Neural cell (in vitro differentiated cells): ENCODE measurements around the gene CWF19L2. TPM values are rescaled to one million over a fixed set of nuclear protein-coding genes. Genes with fewer than 3 reads are reported as not detected.

Experiments used
- H2AFZ ChIP-seq: fragments of 200-600, 300-800 bp; sonication (generic), shearing (Covaris generic); 2 replicates; pipeline ENCODE4 v1.6.0; 2014; ENCODE audit warnings: low read depth, mild to moderate bottlenecking, antibody characterized with exemption, low read length, moderate library complexity
- H3F3A ChIP-seq: fragments of 200-600 bp; shearing (Covaris generic); 2 replicates; pipeline ENCODE4 v1.6.1; 2016; ENCODE audit warnings: mild to moderate bottlenecking, moderate library complexity, mixed read lengths, antibody characterized with exemption, low read length; ENCODE audit not compliant: insufficient read depth, poor library complexity, severe bottlenecking
- H3K27ac ChIP-seq: fragments of 200-600, 300-800 bp; sonication (generic), shearing (Covaris generic); 2 replicates; pipeline ENCODE4 v1.5.1; 2014; ENCODE audit warnings: mild to moderate bottlenecking, low read length, moderate library complexity
- H3K27me3 ChIP-seq: fragments of 300-800, 200-600 bp; sonication (generic), shearing (Covaris generic); 2 replicates; pipeline ENCODE4 v1.6.0; 2014; ENCODE audit warnings: mild to moderate bottlenecking, low read depth, low read length, moderate library complexity; ENCODE audit not compliant: insufficient read depth
- H3K36me3 ChIP-seq: fragments of 300-800, 200-600 bp; sonication (generic), shearing (Covaris generic); 2 replicates; pipeline ENCODE4 v1.5.1; 2014; ENCODE audit warnings: mild to moderate bottlenecking, antibody characterized with exemption, low read length, moderate library complexity; ENCODE audit not compliant: insufficient read depth
- H3K4me2 ChIP-seq: fragments of 300-800, 200-600 bp; sonication (generic), shearing (Covaris generic); 2 replicates; pipeline ENCODE4 v1.6.0; 2014; ENCODE audit warnings: mild to moderate bottlenecking, low read length
- H3K4me3 ChIP-seq: fragments of 300-800, 200-600 bp; sonication (generic), shearing (Covaris generic); 2 replicates; pipeline ENCODE4 v1.5.1; 2014; ENCODE audit warnings: mild to moderate bottlenecking, low read length, moderate library complexity
- H3K79me2 ChIP-seq: fragments of 200-600 bp; shearing (Covaris generic); replicated peaks from 2 replicates; pipeline ENCODE4 v1.6.0; 2014; ENCODE audit warnings: mild to moderate bottlenecking, low read length, moderate library complexity; ENCODE audit not compliant: insufficient read depth
- H3K9ac ChIP-seq: fragments of 300-800, 200-600 bp; sonication (generic), shearing (Covaris generic); 2 replicates; pipeline ENCODE4 v1.6.1; 2016; ENCODE audit warnings: mild to moderate bottlenecking, low read length, mixed read lengths
- H3K9me2 ChIP-seq: fragments of 200-600 bp; shearing (Covaris generic); 2 replicates; pipeline ENCODE4 v1.6.1; 2016; ENCODE audit warnings: mild to moderate bottlenecking, low read length, mixed read lengths; ENCODE audit not compliant: insufficient read depth
- H3K9me3 ChIP-seq: fragments of 200-600, 300-800 bp; sonication (generic), shearing (Covaris generic); 2 replicates; pipeline ENCODE4 v1.6.1; 2016; ENCODE audit warnings: mild to moderate bottlenecking, mixed run types, low read length, moderate library complexity, mixed read lengths
- H4K20me1 ChIP-seq: fragments of 200-600 bp; shearing (Covaris generic); 2 replicates; pipeline ENCODE4 v1.6.1; 2016; ENCODE audit warnings: mild to moderate bottlenecking, mixed run types; ENCODE audit not compliant: insufficient read depth
- CTCF ChIP-seq: fragments of 450-650 bp; IDR thresholded peaks from 2 replicates; pipeline ENCODE4 v1.5.1; 2014; ENCODE audit warnings: antibody characterized with exemption, mild to moderate bottlenecking, moderate library complexity; ENCODE audit not compliant: poor library complexity, severe bottlenecking
- EP300 ChIP-seq: fragments of 450-650 bp; conservative IDR thresholded peaks from 2 replicates; pipeline ENCODE4 v1.6.1; 2014; ENCODE audit warnings: antibody characterized with exemption, mild to moderate bottlenecking, moderate library complexity; ENCODE audit not compliant: poor library complexity, severe bottlenecking
- EZH2 ChIP-seq: fragments of 200-600, 300-800 bp; shearing (Covaris generic), sonication (generic); IDR thresholded peaks from 2 replicates; pipeline ENCODE4 v1.6.1; 2014; ENCODE audit warnings: antibody characterized with exemption, low read length, borderline replicate concordance, mild to moderate bottlenecking; ENCODE audit not compliant: insufficient read depth, poor library complexity, severe bottlenecking
- MXI1 ChIP-seq: fragments of 450-650 bp; conservative IDR thresholded peaks from 2 replicates; pipeline ENCODE4 v1.6.1; 2014; ENCODE audit warnings: antibody characterized with exemption, mild to moderate bottlenecking; ENCODE audit not compliant: poor library complexity, severe bottlenecking
- POLR2AphosphoS5 ChIP-seq: IDR thresholded peaks from 2 replicates; pipeline ENCODE4 v1.6.1; 2012
- RAD21 ChIP-seq: fragments of 450-650 bp; conservative IDR thresholded peaks from 2 replicates; pipeline ENCODE4 v1.6.1; 2014; ENCODE audit warnings: antibody characterized with exemption, mild to moderate bottlenecking, moderate library complexity
- REST ChIP-seq: IDR thresholded peaks from 2 replicates; pipeline ENCODE4 v1.6.1; 2012; ENCODE audit warnings: borderline replicate concordance
- SMC3 ChIP-seq: fragments of 450-650 bp; conservative IDR thresholded peaks from 2 replicates; pipeline ENCODE4 v1.6.1; 2014; ENCODE audit warnings: antibody characterized with exemption, mild to moderate bottlenecking, moderate library complexity; ENCODE audit not compliant: poor library complexity
- TAF1 ChIP-seq: IDR thresholded peaks from 2 replicates; pipeline ENCODE4 v1.6.1; 2012; ENCODE audit warnings: low read depth
- polyA plus RNA-seq: library from polyadenylated mRNA; depleted of rRNA; stranded (reverse); fragments of >200 nt; gene quantifications from 2 replicates; pipeline ENCODE4 v1.2.3, GENCODE V29; 2014

CWF19L2 gene
- polyA plus RNA-seq, 1 donor from 2014 or later, result 4.9 TPM

- no peaks in the 10 kb centered on the region for H3K27me3 ChIP-seq
Measured at GRCh38 chr11:107446822-107447431, 10.7 kb downstream of the CWF19L2 start.

GRCh38 chr11:107442715-107443215 lies 14.9 kb downstream of the CWF19L2 start:
- Histone ChIP-seq H3K79me2 (no peaks in the 10 kb centered on the region), H3K27me3 (no peaks in the 10 kb centered on the region), H3K4me2 (no peak overlapping the region), H3K4me3 (no peak overlapping the region), H3K27ac (no peak overlapping the region), H3K9me2 (no peaks in the 10 kb centered on the region), H4K20me1 (no peaks in the 10 kb centered on the region), H3K9ac (no peak overlapping the region), H3K36me3 (no peaks in the 10 kb centered on the region), H3K9me3 (no peaks in the 10 kb centered on the region), H2AFZ (no peak overlapping the region), H3F3A (no peaks in the 10 kb centered on the region)
- no peak for TF ChIP-seq REST
- TF ChIP-seq CTCF, result no peak
- no peak for TF ChIP-seq TAF1
- TF ChIP-seq SMC3, result no peak
- no peak for TF ChIP-seq RAD21
- no peak for TF ChIP-seq POLR2AphosphoS5
- TF ChIP-seq MXI1, result no peak
- TF ChIP-seq EP300, result no peak
- no peak for TF ChIP-seq EZH2

More at GRCh38 chr11:107446822-107447431, 10.7 kb downstream of the CWF19L2 start:
- Histone ChIP-seq H3K27ac (no peak overlapping the region), H4K20me1 (no peaks in the 10 kb centered on the region), H3F3A (no peaks in the 10 kb centered on the region), H3K36me3 (no peaks in the 10 kb centered on the region), H3K4me3 (no peak overlapping the region), H2AFZ (no peak overlapping the region), H3K79me2 (peaks cover 8% of the 10 kb centered on the region), H3K4me2 (no peak overlapping the region), H3K9me2 (no peaks in the 10 kb centered on the region), H3K9ac (no peak overlapping the region), H3K9me3 (no peaks in the 10 kb centered on the region)
- TF ChIP-seq REST (no peak), SMC3 (no peak), MXI1 (no peak)
